ENCODE measurements around the gene NXPE3.

DNA sequence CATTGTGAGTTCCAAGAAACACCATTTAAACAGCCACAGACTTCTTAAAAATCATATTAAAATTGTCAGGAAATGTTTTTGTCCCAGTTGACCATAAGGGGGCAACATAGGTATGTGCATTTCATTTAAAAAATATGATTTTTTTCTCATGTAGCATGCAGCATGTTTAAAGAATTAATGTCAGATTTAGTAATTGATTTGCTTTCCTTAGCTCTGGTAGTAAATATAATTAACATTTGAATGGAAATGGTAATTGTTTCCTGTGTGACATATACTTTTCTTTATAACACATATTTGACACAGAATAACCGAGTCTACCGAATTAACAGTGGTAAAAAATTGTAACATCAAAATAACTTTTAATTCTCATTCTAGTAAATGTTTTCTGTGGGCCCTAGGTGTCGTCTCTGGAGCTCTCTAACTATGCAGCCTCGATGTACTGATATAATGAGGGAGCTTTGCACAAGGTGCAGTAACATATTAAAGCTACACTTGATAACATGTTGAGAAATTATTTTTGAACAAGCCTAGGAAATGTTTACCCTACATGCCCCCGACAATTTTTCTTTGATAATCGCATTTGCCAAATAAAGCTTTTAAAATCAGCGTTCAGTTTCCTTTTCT, 34.9 kb downstream of the NXPE3 start:
- TF ChIP-seq POLR2A (IDR thresholded peaks at IDR 0.05; ENCODE audit: control extremely low read depth in 1 of 2, low read depth in 2 of 2, low read length in 2 of 2) (no peak), GTF2F1 (IDR thresholded peaks at IDR 0.05; ENCODE audit: borderline replicate concordance, low read depth, low read length) (no peak)
- TF ChIP-seq, protein P1, sequence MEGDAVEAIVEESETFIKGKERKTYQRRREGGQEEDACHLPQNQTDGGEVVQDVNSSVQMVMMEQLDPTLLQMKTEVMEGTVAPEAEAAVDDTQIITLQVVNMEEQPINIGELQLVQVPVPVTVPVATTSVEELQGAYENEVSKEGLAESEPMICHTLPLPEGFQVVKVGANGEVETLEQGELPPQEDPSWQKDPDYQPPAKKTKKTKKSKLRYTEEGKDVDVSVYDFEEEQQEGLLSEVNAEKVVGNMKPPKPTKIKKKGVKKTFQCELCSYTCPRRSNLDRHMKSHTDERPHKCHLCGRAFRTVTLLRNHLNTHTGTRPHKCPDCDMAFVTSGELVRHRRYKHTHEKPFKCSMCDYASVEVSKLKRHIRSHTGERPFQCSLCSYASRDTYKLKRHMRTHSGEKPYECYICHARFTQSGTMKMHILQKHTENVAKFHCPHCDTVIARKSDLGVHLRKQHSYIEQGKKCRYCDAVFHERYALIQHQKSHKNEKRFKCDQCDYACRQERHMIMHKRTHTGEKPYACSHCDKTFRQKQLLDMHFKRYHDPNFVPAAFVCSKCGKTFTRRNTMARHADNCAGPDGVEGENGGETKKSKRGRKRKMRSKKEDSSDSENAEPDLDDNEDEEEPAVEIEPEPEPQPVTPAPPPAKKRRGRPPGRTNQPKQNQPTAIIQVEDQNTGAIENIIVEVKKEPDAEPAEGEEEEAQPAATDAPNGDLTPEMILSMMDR (IDR thresholded peaks at IDR 0.05; ENCODE audit: control extremely low read depth in 1 of 3, insufficient read depth in 1 of 3, low read depth in 1 of 3, low read length in 3 of 3): peak in 2 of 3 experiments; percentile 7 to 34; a peak in 2 of 4 replicates
